ENCODE measurements around the gene PRB2. TPM values are rescaled to one million over a fixed set of nuclear protein-coding genes. Genes with fewer than 3 reads are reported as not detected.

Gene PRB2
- total and polyA plus RNA-seq, 2 experiments from 2014 or later = not detected

GRCh38 chr12:11348439-11348838 lies 46.9 kb downstream of the PRB2 start:
- Mint-ChIP-seq H3K36me3 (ENCODE audit: low read depth) (no peaks in the 10 kb centered on the region), H3K9me3 (no peaks in the 10 kb centered on the region), H3K27me3 (ENCODE audit: insufficient read depth, low read depth, poor library complexity) (no peaks in the 10 kb centered on the region), H3K4me1 (no peaks in the 10 kb centered on the region), H3K27ac (no peak overlapping the region), H3K4me3 (no peak overlapping the region)
- no peaks in the 10 kb centered on the region for H3K36me3 ChIP-seq (ENCODE audit: insufficient read depth)
- no peak for ATAC-seq
- H3F3A ChIP-seq (replicated peaks; ENCODE audit: low read depth) = no peaks in the 10 kb centered on the region
- no peak for DNase-seq (ENCODE audit: low spot score)
- no peak overlapping the region for H3K27ac ChIP-seq (ENCODE audit: low read depth)
- H3K4me2 ChIP-seq = no peak overlapping the region
- TF ChIP-seq NANOG (IDR thresholded peaks at IDR 0.05; ENCODE audit: borderline replicate concordance) (no peak), ETS1 (IDR thresholded peaks at IDR 0.05) (no peak), CTCF (conservative IDR thresholded peaks at IDR 0.05; ENCODE audit: low read depth in 2 of 2) (no peak), ZNF114 (CRISPR knock-in tag; IDR thresholded peaks at IDR 0.05) (no peak), EZH2phosphoT487 (IDR thresholded peaks at IDR 0.05; ENCODE audit: unreplicated experiment) (no peak), EZH2 (IDR thresholded peaks at IDR 0.05; ENCODE audit: low read depth, unreplicated experiment) (no peak), POLR2AphosphoS5 (IDR thresholded peaks at IDR 0.05; ENCODE audit: low read depth) (no peak), ZNF462 (CRISPR knock-in tag; IDR thresholded peaks at IDR 0.05) (no peak), CREB1 (CRISPR knock-in tag; IDR thresholded peaks at IDR 0.05; ENCODE audit: low read depth) (no peak), JUNB (IDR thresholded peaks at IDR 0.05; ENCODE audit: unreplicated experiment) (no peak), ZNF331 (CRISPR knock-in tag; IDR thresholded peaks at IDR 0.05; ENCODE audit: low read depth) (no peak), REST (IDR thresholded peaks at IDR 0.05; ENCODE audit: unreplicated experiment) (no peak), STAT1 (IDR thresholded peaks at IDR 0.05; ENCODE audit: unreplicated experiment) (no peak)
- no peaks in the 10 kb centered on the region for H3K27me3 ChIP-seq (ENCODE audit: insufficient read depth)
- H3K79me2 ChIP-seq (replicated peaks; ENCODE audit: insufficient read depth) = no peaks in the 10 kb centered on the region
- H3K9me2 ChIP-seq (ENCODE audit: insufficient read depth) = no peaks in the 10 kb centered on the region
- H3K4me1 ChIP-seq (ENCODE audit: insufficient read depth) = no peaks in the 10 kb centered on the region
- no peak overlapping the region for H3K4me3 ChIP-seq
- no peak overlapping the region for H2AFZ ChIP-seq
- no peaks in the 10 kb centered on the region for H4K20me1 ChIP-seq (replicated peaks; ENCODE audit: insufficient read depth)
